HUDEP-2 (cell line): ENCODE results near the gene PI4KA.
A peak's percentile ranks its signal among the peaks of the same experiment; 100 is the strongest.
"Not testable (repeated sequence)": the region's sequence is repeated elsewhere in the genome, so short reads cannot be mapped to it uniquely, and the experiment has no call there.

Source experiments
- DNase-seq, 76 experiments: peaks; one replicate each; lab custom pipeline; 2025; ENCODE audit not compliant: unreplicated experiment in 76 of 76; lab: John Stamatoyannopoulos, UW

PI4KA gene

DNA sequence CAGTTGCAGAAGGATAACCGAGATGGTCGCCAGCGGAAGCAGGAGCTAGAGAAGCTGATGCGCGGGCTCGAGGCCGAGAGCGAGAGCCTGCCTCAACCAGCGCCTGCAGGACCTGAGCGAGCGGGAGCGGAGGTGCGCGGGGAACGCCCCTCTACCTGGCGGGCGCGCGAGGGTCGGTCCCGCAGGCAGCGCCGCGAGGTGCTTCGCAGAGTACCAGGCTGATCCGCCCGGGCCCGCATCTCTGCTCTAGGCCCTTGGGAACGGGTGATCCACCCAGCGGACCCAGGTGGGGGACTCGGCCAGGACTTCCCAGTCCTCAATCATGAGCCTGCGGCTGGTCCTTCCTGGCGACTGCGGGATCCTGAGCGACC lies 156.5 kb downstream of the PI4KA start:
- not testable (repeated sequence) for DNase-seq

DNA sequence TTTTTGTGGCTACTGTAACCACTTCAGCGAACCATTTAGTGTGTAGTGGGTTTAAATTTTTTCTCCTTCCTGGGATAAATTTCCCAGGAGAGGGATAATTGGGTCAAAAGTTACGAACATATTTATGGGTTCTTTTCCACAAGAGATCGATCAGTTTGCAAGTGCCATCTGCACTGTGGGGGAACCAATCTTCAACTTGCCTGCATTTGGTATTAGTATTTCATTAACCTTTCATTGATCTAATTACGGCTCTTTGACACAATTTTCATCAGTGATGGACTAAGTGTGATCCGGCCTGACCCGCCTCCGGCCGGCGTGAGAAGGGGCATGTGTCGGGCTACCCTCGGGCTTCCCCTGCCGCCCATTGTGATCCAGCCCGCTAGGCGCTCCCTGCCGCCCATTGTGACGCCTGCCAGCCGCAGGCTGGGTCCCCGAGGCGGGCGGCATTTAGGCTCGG lies 156.9 kb downstream of the PI4KA start:
- DNase-seq: peak in 1 of 76 experiments; percentile 1

DNA sequence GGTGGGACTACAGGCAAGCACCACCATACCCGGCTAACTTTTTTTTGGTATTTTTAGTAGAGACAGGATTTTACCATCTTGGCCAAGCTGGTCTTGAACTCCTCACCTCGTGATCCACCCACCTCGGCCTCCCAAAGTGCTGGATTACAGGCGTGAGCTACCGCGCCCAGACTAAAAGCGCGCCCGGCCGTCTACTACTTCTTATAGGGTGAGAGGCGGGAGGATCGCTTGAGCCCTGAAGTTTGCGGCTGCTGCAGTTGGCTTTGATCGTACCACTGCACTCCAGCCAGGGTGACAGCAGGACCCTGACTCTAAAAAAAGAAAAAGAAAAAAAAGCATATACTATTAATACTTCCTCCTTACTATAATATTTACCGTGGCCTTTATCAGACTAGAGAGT lies 158.3 kb downstream of the PI4KA start:
- DNase-seq: not testable (repeated sequence)

DNA sequence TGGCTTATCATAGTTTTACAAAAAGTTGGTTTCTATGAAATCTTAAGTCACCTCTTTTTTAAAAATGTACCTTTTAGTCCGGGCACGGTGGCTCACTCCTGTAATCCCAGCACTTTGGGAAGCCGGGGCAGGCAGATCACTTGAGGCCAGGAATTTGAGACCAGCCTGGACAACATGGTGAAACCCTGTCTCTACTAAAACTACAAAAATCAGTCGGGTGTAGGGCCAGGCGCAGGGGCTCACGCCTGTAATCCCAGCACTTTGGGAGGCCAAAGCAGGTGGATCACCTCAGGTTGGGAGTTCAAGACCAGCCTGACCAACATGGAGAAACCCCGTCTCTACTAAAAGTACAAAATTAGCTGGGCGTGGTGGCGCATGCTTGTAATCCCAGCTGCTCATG lies 158.8 kb downstream of the PI4KA start:
- DNase-seq: not testable (repeated sequence)

DNA sequence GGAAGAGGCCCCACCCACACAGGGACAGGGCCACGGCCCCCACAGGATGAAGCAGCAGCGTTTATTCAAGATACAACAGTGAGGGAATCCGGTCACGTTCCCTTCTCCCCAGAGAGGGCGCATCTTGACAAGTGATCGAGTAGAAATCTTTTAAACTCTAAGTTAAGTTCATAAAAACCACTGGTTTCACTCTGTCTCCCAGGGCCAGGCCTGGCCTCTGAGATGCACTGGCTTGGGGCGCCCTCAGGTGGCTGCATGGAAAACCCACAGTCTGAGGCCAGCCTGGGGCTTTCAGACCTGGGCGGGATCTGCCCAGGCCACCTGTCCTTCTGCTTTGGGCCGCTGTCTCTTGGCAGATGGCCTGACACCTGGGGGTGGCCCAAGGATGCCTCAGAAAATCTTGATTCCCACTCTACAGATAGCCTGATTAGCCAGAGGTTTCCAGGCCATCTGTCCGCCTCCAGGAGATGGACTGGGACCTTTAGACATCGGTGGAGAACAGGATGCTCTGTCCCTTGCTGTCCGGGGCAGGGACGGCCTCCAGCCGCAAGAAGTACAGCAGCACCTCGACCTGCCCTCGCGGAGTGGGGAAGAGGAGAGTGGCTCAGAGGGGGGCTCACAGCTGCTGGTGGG lies 161.0 kb downstream of the PI4KA start:
- DNase-seq: peak in 65 of 76 experiments; percentile 11 to 82 (median 58)

DNA sequence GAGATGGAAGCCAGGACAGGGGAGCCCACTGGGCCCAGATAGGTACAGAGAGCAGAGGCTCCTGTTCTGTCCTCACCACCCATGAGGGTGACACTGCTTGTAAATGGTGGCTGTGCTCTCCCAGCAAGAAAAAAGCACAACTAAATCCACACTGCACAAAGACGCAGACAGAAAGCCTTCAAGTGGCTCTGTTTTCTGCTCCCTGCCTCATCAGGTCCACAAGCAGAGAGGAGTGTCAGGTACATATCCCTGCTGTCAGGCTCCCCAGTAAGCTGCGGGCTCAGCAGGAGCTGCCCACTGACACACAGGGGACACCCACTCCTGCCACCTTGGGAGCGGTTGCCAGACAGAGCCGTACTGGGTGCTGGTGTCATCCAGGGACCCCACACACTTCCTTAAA lies 162.6 kb downstream of the PI4KA start:
- not testable (repeated sequence) for DNase-seq

DNA sequence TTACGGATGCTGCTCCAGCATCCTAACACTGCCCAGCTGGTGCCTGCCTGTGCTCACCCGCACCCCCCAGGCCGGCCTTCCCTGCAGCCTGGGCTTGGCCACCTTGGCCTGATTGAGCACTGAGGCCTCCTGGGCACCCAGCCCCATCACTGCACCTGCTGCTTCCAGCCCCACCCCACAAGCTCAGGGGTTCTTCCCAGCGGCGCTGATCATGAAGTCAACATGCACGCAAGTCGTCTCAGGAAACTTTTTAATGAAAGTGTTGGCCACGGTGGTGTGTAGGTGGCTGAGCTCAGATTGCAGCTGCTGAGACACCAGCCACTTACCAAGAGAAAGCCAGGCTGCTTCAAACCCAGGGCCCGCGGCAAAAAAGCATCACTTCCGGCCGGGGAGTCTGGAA lies 163.4 kb downstream of the PI4KA start:
- not testable (repeated sequence) for DNase-seq

DNA sequence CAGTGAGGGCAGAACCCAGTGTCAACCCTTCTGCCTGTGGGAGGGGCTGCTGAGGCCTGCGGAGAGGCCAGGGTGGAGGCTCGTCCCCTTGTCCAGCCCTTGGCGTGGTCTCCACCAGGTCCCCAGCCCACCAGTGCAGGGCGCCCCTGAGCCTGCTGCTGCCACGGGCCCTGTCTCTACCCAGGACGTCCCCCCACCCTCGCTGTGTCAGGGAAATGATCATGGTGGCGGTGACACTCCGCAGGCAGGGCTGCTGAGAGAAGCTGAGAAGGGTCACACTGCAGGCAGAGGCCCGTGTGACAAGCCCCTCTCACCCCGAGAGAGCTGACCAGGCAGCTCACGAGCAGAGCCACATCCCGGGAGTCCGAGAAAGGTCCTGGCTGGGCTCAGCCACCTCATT lies 164.4 kb downstream of the PI4KA start:
- DNase-seq: not testable (repeated sequence)

DNA sequence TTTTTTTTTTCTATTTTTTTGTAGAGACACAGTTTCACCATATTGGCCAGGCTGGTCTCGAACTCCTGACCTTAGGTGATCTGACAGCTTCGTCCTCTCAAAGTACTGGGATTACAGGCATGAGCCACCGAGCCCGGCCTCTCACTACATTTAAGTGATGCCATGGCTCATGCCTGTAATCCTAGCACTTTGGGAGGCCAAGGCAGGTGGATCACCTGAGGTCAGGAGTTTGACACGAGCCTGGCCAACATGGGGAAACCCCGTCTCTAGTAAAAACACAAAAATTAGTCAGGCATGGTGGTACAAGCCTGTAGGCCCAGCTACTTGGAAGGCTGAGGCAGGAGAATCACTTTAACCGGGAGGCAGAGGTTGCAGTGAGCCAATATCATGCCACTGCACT lies 165.7 kb downstream of the PI4KA start:
- DNase-seq: not testable (repeated sequence)

DNA sequence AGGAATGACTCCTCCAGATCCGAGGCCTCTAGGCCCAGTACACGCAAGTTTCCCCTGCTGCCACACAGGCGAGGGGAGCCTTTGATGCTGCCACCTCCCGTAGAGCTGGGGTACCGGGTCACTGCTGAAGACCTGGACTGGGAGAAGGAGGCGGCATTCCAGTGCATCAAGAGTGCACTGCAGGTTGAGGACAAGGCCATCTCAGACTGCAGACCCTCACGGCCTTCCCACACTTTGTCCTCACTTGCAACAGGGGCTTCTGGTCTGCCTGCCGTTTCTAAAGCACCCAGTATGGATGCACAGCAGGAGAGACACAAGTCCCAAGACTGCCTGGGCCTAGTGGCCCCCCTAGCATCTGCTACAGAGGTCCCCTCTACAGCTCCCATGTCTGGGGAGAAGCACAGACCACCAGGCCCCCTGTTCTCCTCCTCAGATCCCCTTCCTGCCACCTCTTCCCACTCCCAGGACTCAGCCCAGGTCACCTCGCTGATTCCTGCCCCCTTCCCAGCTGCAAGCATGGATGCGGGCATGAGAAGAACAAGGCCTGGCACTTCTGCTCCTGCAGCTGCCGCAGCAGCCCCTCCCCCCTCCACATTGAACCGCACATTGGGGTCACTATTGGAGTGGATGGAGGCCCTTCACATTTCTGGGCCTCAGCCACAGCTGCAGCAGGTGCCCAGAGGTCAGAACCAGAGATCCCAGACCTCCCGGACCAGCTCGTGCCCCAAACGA lies 167.9 kb downstream of the PI4KA start:
- DNase-seq: not testable (repeated sequence)

DNA sequence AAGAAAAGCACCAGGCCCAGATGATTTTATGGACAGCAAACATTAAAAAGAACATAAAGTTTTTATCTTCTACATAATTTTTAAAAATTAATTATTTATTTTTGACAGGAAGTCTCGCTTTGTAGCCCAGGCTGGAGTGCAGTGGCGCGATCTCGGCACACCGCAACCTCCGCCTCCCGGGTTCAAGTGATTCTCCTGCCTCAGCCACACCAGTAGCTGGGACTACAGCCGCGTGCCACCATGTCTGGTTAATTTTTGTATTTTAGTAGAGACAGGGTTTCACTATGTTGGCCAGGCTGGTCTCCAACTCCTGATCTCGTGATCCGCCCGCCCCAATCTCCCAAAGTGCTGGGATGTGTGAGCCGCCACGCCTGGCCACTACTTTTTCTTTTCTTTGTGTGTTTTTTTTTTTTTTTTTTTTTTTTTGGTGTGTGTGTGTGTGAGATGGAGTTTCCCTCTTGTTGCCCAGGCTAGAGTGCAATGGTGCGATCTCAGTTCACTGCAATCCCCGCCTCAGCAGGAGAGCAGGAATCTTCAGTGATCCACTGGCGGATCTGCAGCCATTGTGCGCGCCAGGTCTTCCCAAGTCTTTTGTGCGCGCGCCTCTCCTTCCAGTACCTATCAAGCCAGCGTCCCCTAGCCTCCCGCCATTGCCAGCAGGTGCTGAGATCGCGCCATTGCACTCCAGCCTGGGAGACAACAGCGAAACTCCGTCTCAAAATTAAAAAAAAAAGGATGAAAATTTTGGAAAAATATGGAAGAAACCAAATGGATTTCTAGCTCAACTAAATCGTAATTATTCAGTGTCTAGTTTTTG lies 171.0 kb downstream of the PI4KA start:
- DNase-seq: not testable (repeated sequence)

DNA sequence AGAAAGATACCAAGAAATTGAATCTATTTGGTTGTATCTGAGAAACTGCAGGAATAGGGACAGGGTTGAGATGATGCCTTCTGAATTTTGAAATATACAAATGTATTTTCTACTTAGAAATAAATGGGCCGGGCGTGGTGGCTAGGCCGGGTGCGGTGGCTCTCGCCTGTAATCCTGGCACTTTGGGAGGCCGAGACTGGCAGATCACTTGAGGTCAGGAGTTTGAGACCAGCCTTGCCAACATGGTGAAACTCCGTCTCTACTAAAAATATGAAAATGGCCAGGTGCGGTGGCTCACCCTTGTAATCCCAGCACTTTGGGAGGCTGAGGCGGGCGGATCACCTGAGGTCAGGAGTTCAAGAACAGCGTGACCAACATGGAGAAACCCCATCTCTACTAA lies 172.8 kb downstream of the PI4KA start:
- not testable (repeated sequence) for DNase-seq

DNA sequence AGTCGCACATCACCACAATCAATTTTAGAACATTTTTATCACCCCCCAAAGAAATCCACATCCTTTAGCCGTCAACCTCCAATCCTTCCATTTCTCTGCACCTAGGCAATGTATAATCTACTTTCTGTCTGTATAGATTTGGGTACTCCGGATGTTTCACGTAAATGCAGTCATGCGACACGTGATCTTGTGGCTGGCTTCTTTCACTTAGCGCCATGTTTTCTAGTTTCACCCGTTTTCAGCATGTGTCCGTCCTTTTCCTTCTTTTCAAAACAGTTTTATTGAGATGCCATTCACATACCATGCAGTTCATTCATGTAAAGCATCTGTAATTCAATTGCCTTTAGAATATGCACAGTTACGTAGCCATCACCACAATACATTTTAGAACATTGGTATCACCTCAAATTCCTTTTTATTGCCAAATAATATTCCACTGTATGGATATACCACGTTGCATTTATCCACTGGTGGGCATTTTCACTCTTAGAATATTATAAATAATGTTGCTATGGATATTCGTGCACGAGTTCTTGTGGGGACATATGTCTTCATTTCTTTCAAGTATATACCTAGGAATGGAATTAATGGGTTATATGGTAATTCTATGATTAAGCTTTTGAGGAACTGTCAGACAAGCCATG lies 179.7 kb downstream of the PI4KA start:
- not testable (repeated sequence) for DNase-seq

DNA sequence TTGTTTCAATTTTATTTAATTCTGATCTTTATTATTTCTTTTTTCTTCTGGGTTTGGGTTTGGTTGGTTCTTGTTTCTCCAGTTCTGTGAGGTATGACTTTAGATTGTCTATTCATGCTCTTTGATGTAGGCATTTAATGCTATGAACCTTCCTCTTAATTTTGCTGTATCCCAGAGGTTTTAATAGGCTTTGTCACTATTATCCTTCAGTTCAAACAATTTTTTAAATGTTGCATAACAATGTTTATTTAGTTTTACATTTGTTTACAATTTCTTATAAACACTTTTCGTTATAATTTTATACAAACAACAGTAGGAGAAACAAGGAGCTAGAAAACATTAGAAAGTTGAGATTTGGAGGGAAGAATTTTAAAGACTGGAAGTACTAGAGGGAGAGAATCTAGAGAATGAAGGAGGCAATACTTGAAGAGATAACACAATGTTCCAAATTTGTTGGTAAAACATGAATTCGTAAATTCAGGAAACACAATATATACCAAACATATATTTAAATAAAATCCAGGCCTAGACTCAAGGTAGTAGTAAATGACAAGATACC lies 180.8 kb downstream of the PI4KA start:
- no peak for DNase-seq

DNA sequence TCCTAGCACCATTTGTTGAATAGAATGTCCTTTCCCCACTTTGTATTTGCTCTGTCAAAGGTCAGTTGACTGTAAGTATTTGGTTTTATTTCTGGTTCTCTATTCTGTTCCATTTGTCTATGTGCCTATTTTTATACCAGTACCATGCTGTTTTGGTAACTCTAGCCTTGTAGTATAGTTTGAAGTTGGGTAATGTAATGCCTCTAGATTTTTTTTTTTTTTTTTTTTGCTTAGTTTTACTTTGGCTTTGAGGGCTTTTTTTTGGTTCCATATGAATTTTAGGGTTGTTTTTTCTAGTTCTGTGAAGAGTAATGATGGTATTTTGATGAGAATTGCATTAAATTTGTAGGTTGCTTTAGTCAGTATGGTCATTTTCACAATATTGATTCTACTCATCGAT lies 183.0 kb downstream of the PI4KA start:
- not testable (repeated sequence) for DNase-seq

DNA sequence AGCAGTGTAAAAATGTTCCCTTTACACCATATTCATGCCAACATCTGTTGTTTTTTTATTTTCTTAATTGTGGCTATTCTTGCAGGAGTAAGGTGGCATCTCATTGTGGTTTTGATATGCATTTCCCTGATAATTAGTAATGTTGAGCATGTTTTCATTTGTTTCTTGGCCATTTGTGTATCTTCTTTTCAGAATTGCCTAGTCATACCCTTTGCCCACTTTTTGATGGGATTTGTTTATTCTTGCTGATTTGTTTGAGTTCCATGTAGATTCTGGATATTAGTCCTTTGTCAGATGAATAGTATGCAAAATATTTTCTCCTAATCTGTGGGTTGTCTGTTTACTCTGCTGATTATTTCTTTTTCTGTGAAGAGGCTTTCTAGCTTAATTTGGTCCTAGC lies 183.6 kb downstream of the PI4KA start:
- DNase-seq: no peak

DNA sequence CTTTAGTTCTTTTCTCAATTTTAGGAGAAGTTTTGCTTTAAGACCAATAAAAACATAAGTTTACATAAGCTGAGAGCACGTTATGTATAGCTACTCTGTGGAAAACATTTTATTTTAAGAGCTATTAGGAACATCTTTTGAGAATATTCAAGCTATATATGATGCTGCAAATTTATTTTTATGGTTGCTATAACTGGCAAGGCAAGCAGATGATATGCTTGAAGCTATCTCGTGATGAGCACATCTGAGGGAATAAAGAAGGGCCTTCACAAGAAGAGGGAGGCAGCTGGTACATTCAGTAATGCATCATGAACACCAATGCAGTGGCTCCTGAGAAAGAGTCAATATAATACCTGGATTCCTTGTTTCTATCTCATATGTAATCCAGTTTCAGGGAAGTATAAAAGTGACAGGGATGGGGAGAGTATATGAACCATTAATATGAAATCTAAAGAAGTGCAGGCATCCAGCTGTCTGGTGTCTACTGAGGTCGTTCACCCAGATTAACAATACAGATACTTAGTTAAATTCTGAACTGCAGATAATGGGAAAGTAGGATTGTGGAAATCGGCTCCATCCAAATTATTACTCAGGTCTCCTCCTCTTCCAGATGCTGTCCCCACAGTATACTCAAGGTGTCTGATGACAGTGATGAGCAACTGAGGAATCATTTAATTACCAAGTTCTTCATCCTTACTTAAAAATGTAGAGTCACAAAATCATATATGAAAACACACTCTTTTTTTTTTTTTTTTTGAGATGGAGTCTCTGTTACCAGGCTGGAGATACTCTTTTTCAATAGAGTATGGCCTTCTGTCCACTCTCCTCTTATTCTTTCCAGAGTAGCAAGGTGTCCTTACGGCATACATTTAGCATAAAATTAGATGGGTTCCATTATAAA lies 185.1 kb downstream of the PI4KA start:
- no peak for DNase-seq

DNA sequence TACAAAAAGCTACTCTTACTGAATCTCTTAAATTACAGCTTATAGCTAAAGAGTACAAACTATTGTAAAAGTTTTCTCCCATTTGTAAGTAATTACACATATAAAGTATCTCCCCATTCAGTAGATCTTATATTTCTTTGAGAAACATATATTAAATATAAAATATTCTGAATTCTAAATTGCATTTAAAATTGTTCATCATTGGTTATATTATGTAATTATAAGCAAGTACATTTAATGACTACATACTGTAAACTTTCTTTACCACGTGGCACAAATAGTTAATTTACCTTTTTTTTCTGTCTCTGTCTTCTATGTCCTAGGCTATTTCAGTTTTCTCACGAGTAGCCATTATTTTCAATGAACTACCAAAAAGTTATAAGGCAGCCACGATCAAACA lies 185.9 kb downstream of the PI4KA start:
- DNase-seq: no peak

DNA sequence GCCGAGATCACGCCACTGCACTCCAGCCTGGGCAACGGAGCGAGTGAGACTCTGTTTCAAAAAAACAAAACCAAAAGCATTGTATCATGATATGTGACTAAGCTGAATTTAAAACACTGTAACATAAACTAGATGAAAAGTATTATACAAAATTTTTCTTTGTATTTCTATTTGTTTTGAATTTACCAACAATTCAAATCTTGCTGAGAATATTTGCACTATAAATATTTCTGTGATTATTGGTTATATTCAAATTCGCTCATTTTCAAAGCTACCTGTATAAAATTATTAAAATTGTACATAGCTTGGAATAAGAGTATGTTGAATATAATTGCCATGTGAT lies 186.6 kb downstream of the PI4KA start:
- DNase-seq: no peak
